Fibroblast of lung (primary cell): ENCODE results near the gene CEACAM16.

Experiments used
- EZH2 ChIP-seq: IDR thresholded peaks from 2 replicates; pipeline ENCODE4 v1.5.1; 2012; ENCODE audit warnings: low read length, control low read depth, mild to moderate bottlenecking; ENCODE audit errors: missing control alignments
- TF ChIP-seq, protein P1 (sequence below), 2 donors: IDR thresholded peaks in 1 of 2; conservative IDR thresholded peaks in 1 of 2; 1 replicate in 1 of 2; 2 replicates in 1 of 2; pipeline ENCODE4 v1.5.1; 2011 to 2012; ENCODE audit warnings: low read length in 2 of 2, control low read depth in 1 of 2, inconsistent platforms in 1 of 2, low read depth in 1 of 2, mild to moderate bottlenecking in 1 of 2

DNA sequence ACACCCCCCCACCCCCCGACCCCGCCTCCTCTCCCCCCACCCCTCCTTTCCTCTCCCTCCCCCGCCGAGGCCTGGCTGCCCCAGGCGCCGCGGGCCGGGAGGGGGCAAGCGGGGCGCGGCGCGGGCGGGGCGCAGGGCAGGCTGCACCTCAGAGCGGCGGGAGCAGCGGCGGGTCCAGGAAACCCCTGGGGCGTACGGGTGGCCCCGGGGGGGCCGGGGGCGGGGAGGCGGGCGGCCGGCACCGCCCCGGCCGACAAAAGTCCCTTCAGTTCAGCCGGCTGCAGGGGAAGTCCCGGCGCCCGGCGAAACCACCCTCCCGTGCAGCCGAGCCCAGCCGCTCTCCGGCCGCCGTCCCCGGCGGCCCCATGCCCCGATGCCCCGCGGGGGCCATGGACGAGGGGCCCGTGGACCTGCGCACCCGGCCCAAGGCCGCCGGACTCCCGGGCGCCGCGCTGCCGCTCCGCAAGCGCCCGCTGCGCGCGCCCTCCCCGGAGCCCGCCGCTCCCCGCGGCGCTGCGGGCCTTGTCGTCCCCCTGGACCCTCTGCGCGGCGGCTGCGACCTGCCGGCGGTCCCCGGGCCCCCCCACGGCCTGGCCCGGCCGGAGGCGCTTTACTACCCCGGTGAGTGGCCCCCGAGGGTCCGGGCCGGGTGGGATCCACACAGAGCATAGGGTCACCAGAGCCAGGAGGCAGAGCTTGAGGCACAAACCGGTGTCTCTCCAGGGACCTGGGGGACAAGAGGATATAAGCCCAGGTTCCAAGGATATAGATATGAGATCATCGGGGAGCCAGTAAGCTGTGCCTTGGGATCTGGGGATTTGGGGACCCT lies 49.7 kb downstream of the CEACAM16 start, which contains the start of gene BCL3:
- TF ChIP-seq, protein P1, sequence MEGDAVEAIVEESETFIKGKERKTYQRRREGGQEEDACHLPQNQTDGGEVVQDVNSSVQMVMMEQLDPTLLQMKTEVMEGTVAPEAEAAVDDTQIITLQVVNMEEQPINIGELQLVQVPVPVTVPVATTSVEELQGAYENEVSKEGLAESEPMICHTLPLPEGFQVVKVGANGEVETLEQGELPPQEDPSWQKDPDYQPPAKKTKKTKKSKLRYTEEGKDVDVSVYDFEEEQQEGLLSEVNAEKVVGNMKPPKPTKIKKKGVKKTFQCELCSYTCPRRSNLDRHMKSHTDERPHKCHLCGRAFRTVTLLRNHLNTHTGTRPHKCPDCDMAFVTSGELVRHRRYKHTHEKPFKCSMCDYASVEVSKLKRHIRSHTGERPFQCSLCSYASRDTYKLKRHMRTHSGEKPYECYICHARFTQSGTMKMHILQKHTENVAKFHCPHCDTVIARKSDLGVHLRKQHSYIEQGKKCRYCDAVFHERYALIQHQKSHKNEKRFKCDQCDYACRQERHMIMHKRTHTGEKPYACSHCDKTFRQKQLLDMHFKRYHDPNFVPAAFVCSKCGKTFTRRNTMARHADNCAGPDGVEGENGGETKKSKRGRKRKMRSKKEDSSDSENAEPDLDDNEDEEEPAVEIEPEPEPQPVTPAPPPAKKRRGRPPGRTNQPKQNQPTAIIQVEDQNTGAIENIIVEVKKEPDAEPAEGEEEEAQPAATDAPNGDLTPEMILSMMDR (conservative IDR thresholded peaks at IDR 0.05 in 1 of 2, IDR thresholded peaks at IDR 0.05 in 1 of 2; ENCODE audit: low read depth in 1 of 2, low read length in 2 of 2) = no peak
- TF ChIP-seq EZH2 = no peak
